Pancreas (tissue), 10 donors: ENCODE measurements around the gene S100A3. TPM values are rescaled to one million over a fixed set of nuclear protein-coding genes. Genes with fewer than 3 reads are reported as not detected.

Experiments used
- ATAC-seq, 4 donors: fragments of 200-7000 bp; cut with Tn5 transposase; one replicate each; pipeline versions ENCODE4 v1.8.0 to v1.9.1; 2020; ENCODE audit warnings: mild to moderate bottlenecking in 4 of 4, moderate library complexity in 4 of 4
- DNase-seq, 6 donors: peaks; one replicate each; pipeline ENCODE4 v3.0.0-alpha.2; 2020
- FAIRE-seq: peaks from 2 replicates; lab custom pipeline; 2012; peaks lifted over from hg19 to GRCh38; lab: Jason Lieb, UNC
- H3K27ac ChIP-seq, 4 donors: fragments of 200-600 bp; sonication (generic); 1 replicate in 3 of 4; 2 replicates in 1 of 4; pipeline versions ENCODE4 v1.5.0 to v1.8.0; 2020
- H3K27me3 ChIP-seq, 4 donors: fragments of 200-600 bp; one replicate each; pipeline ENCODE4 v1.8.0; 2021
- H3K36me3 ChIP-seq, 3 donors: fragments of 200-600 bp; sonication (generic) in 1 of 3; one replicate each; pipeline versions ENCODE4 v1.5.0 to v1.8.0; 2020 to 2021
- H3K4me1 ChIP-seq, 3 donors: fragments of 200-600 bp; one replicate each; pipeline ENCODE4 v1.8.0; 2021
- H3K4me3 ChIP-seq, 4 donors: fragments of 200-600 bp; sonication (generic) in 2 of 4; one replicate each; pipeline versions ENCODE4 v1.5.0 to v1.8.0; 2020 to 2021
- H3K9me3 ChIP-seq, 4 donors: fragments of 200-600 bp; one replicate each; pipeline ENCODE4 v1.8.0; 2021
- CTCF ChIP-seq, 4 donors: fragments of 200-600 bp; sonication (generic) in 3 of 4; IDR thresholded peaks; one replicate each; pipeline versions ENCODE4 v1.5.0 to v1.8.0; 2021; ENCODE audit warnings: antibody characterized with exemption in 4 of 4
- WGBS, 2 donors: extraction: QIAGEN DNeasy Blood & Tissue Kit; methylation state at CpG; one replicate each; pipeline ENCODE4 v1.1.7; 2013; 5-methylcytosine and 5-hydroxymethylcytosine counted together
- intact Hi-C, 3 donors: fragments of 100-400 bp; cut with DNase I; formaldehyde crosslinking; loops; one replicate each; pipeline versions ENCODE4 v1.11.1 to v1.14.2; 2022
- polyA plus RNA-seq, 2 donors: library from polyadenylated mRNA; stranded (reverse); fragments of 200-250 nt; gene quantifications; one replicate each; pipeline ENCODE4 v1.2.3, GENCODE V29; 2013
- total RNA-seq, 6 donors: library from RNA; stranded (reverse); fragmentation: NEBNext Ultra II Directional in 4 of 6; extraction: Animal tissue kit (Norgen Biotek cat#: 25700) in 4 of 6; gene quantifications; one replicate each; pipeline versions ENCODE4 v1.2.1 to v1.2.4, GENCODE V29; 2021 to 2023
- donor health status: healthy with polysubstance abuse.
- donor health status: DM: no; HTN: no; CAD: no; lungs with moderate emphysema.
- donor health status: DM: no; HTN: no; CAD: no.
- donor health status: control.
- donor health status: control.
- donor health status: Bipolar disorder and iron deficiency.
- donor health status: DM: yes; HTN: yes; CAD: no.
- donor health status: DM: no; HTN: no; CAD: no.
- donor health status: DM: no; HTN: no; CAD: no.
- donor health status: DM: yes; HTN: yes; CAD: no.

The S100A3 gene
- total and polyA plus RNA-seq, 8 donors, result 0.20 to 1.1 (median 0.66) TPM; not detected in 3

GRCh38 chr1:153535242-153536011 is 13.6 kb downstream of the S100A3 start, which contains the start of gene S100A6:
TSS of gene S100A6 (minus strand) at chr1:153535991. CDS start at chr1:153535339, 652 bp downstream.
- H3K4me3 ChIP-seq, result peak within 1 kb of the TSS; percentile 33 to 61 (median 44)
- TF ChIP-seq CTCF (IDR thresholded peaks at IDR 0.05), result no peak
- WGBS, 2 donors, result 28 to 32% methylated on average over 18 of the region's 18 CpGs
- no peaks in the 10 kb centered on the region for H3K36me3 ChIP-seq
- intact Hi-C loops, result no loop called here
- H3K27me3 ChIP-seq, result no peaks in the 10 kb centered on the region
- DNase-seq (peak in 2 of 6 donors; percentile 41 to 46), ATAC-seq (peak; percentile 9 to 49 (median 40)), FAIRE-seq (no peak)
- peak within 1 kb of the TSS; percentile 76 to 90 (median 78) for H3K27ac ChIP-seq
- H3K4me1 ChIP-seq, result no peaks in the 10 kb centered on the region
- H3K9me3 ChIP-seq, result no peaks in the 10 kb centered on the region

GRCh38 chr1:153534925-153535241 is 14.2 kb downstream of the S100A3 start:
- Histone ChIP-seq H3K27ac (peak overlapping the region in 2 of 4 donors; percentile 78 to 90), H3K4me3 (peak overlapping the region in 3 of 4 donors; percentile 34 to 61 (median 53)), H3K4me1 (no peaks in the 10 kb centered on the region), H3K9me3 (no peaks in the 10 kb centered on the region), H3K36me3 (no peaks in the 10 kb centered on the region), H3K27me3 (no peaks in the 10 kb centered on the region)
- TF ChIP-seq CTCF (IDR thresholded peaks at IDR 0.05), result no peak
- ATAC-seq, result no peak
- 89 to 91% methylated on average over 3 of the region's 3 CpGs for WGBS, 2 donors
- no peak for FAIRE-seq
- no peak for DNase-seq
- intact Hi-C loops, result no loop called here

GRCh38 chr1:153534226-153534924 is 14.7 kb downstream of the S100A3 start:
- TF ChIP-seq CTCF (IDR thresholded peaks at IDR 0.05), result no peak
- Histone ChIP-seq H3K9me3 (no peaks in the 10 kb centered on the region), H3K27ac (peak overlapping the region in 1 of 4 donors; percentile 78), H3K36me3 (no peaks in the 10 kb centered on the region), H3K27me3 (no peaks in the 10 kb centered on the region), H3K4me3 (peak overlapping the region in 1 of 4 donors; percentile 61), H3K4me1 (no peaks in the 10 kb centered on the region)
- intact Hi-C loops, result no loop called here
- ATAC-seq (no peak), FAIRE-seq (no peak), DNase-seq (no peak)
- WGBS, 2 donors, result 78 to 89% methylated on average over 7 of the region's 7 CpGs

GRCh38 chr1:153533689-153534201 is 15.3 kb downstream of the S100A3 start:
- no peaks in the 10 kb centered on the region for H3K36me3 ChIP-seq
- H3K27me3 ChIP-seq, result no peaks in the 10 kb centered on the region
- FAIRE-seq (no peak), DNase-seq (no peak), ATAC-seq (peak in 2 of 4 donors; percentile 2 to 8)
- WGBS, 2 donors, result 55 to 71% methylated on average over 13 of the region's 13 CpGs
- no peaks in the 10 kb centered on the region for H3K4me1 ChIP-seq
- no peak for TF ChIP-seq CTCF (IDR thresholded peaks at IDR 0.05)
- H3K4me3 ChIP-seq, result peak overlapping the region in 1 of 4 donors; percentile 15
- intact Hi-C loops, result no loop called here
- peak overlapping the region in 2 of 4 donors; percentile 42 to 47 for H3K27ac ChIP-seq
- H3K9me3 ChIP-seq, result no peaks in the 10 kb centered on the region
